ENCODE results near the gene SNRPA.

GRCh38 chr19:40768869-40769268, 17.9 kb downstream of the SNRPA start:
- TF ChIP-seq, protein P1, sequence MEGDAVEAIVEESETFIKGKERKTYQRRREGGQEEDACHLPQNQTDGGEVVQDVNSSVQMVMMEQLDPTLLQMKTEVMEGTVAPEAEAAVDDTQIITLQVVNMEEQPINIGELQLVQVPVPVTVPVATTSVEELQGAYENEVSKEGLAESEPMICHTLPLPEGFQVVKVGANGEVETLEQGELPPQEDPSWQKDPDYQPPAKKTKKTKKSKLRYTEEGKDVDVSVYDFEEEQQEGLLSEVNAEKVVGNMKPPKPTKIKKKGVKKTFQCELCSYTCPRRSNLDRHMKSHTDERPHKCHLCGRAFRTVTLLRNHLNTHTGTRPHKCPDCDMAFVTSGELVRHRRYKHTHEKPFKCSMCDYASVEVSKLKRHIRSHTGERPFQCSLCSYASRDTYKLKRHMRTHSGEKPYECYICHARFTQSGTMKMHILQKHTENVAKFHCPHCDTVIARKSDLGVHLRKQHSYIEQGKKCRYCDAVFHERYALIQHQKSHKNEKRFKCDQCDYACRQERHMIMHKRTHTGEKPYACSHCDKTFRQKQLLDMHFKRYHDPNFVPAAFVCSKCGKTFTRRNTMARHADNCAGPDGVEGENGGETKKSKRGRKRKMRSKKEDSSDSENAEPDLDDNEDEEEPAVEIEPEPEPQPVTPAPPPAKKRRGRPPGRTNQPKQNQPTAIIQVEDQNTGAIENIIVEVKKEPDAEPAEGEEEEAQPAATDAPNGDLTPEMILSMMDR (IDR thresholded peaks at IDR 0.05; ENCODE audit: low read depth, low read length), result no peak
- TF ChIP-seq, protein P2, sequence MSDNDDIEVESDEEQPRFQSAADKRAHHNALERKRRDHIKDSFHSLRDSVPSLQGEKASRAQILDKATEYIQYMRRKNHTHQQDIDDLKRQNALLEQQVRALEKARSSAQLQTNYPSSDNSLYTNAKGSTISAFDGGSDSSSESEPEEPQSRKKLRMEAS (IDR thresholded peaks at IDR 0.05; ENCODE audit: low read depth, low read length), result no peak

Measured in NB4 (cell line).